ENCODE results near the gene SALL1. TPM values are rescaled to one million over a fixed set of nuclear protein-coding genes. Genes with fewer than 3 reads are reported as not detected.

SALL1 gene
- total RNA-seq, result 0.18 and 1.1 TPM in 2 replicates

DNA sequence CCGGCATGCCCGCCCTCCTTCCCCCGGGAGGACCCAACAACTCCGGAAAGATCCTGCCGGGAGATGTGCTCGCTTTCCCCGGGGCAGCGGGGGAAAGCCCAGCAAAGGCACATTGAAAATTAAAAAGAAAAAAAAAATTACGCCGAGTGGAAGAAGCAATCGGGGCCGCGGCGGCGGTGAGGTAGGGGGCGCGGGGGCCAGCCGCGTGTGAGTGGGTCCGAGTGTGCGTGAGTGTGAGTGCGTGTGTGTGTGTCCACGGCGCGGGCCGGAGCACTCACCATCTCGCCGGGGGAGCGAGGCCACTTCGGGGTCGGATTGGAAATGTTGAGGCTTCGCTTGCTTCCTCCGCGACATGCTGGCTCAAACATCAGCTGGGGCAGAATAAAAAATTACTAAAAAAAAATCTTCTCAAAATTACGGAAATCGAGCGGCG is at the start of gene SALL1:
Gene SALL1 (minus strand): TSS at position 383 of the 433 bp plus-strand sequence. CDS start 29 bp downstream, at position 354.

